ENCODE results near the gene GLMN.

GRCh38 chr1:92326681-92327080, 27.9 kb upstream of the GLMN start:
- TF ChIP-seq CTCF (IDR thresholded peaks at IDR 0.05; ENCODE audit: low read length) (no peak), EZH2 (optimal IDR thresholded peaks at IDR 0.05; ENCODE audit: low read depth, low read length) (no peak)
